GM18951 (cell line): Measurements from ENCODE around the gene TRPM6.

Experiments
- POLR2A ChIP-seq: IDR thresholded peaks from 4 replicates; pipeline ENCODE4 v1.6.1; 2011; ENCODE audit warnings: mild to moderate bottlenecking; ENCODE audit not compliant: insufficient read length, insufficient read depth; ENCODE audit errors: extremely low read depth
- in situ Hi-C: fragments of 300-500 bp; cut with MboI; formaldehyde crosslinking; loops from one replicate; pipeline ENCODE4 v1.12.0; 2022; ENCODE audit warnings: low sequenced_read_pairs, mixed read lengths, inconsistent platforms; ENCODE audit not compliant: unreplicated experiment

TRPM6 gene

GRCh38 chr9:74847478-74848152, 40.1 kb downstream of the TRPM6 start:
- in situ Hi-C loops: no loop called here

GRCh38 chr9:74846766-74847165, 41.0 kb downstream of the TRPM6 start:
- no peak for TF ChIP-seq POLR2A

More at GRCh38 chr9:74847478-74848152, 40.1 kb downstream of the TRPM6 start:
- TF ChIP-seq POLR2A: no peak

DNA sequence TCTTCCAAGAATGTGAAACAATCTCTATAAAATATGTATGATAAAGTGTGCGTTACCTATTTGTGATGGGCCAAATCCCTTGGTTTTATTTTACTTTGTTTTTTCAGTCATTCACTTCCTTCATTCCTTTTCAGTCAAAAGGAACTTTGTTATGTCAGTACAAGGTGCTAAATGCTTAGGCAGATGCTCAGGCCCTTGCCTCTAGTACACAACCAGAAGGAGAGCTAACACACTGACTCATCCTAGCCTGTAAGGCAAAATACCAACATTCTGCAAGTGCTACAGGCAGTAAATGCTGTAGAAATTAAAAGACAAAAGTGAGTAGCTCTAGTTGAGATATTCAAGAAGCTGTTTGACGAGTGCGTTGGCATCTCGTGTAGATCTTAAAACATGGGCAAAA, 49.4 kb downstream of the TRPM6 start:
- in situ Hi-C loops: no loop called here
- no peak for TF ChIP-seq POLR2A

More at GRCh38 chr9:74846766-74847165, 41.0 kb downstream of the TRPM6 start:
- in situ Hi-C loops: no loop called here

DNA sequence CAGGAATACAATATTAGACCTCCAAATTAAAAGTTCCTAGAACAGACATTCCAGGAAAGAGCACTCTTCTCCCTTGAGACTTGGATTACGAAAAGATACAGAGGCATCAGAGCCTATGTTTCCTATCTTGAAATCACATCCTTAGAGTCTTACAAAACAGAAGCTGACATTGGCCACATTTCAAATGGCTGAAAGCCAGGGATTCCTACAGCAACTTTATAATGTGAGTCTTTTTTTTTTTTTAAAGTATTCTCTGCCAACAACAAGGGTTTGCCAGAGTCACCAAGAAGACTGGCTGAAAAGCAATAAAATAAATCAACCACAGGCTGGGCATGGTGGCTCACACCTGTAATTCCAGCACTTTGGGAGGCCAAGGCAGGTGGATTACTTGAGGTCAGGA, 63.1 kb downstream of the TRPM6 start:
- no peak for TF ChIP-seq POLR2A
- in situ Hi-C loops: no loop called here

DNA sequence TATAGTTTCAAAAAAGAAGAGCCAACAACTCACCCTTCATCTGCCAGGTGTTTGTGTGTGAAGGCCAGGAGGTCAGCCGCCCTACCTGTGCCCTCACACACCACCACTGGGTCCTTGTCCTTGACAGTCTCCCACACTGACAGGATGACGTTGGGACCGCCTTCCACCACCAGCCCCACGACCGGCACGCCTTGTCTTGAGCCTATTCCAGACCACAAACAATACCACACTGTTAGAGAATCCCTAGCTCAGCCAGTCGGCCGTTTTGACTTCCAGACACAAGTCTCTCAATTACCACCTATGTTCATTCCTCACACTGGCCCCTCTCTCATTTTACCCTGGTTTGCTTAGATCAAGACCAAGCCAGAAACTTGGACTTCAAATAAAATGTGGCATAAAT, 66.1 kb downstream of the TRPM6 start:
- in situ Hi-C loops: no loop called here
- no peak for TF ChIP-seq POLR2A

DNA sequence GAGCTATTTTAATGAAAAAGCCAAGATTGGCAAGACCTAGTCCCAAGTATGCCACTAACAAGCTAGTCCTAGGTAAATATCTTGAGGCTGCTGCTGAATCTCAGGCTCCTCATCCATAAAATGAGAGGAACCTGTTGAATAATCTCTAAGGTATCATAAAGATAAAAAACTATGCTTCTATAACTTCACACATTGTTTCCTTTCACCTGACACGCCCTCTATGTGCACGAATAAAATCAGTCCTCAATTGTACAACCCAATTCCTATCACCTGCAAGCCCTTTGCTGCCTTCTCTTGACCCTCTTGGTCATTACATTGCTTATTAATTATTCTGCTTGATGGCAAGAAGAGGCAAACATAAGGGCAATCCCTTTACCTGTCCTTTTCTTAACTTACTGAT, 69.9 kb downstream of the TRPM6 start:
- in situ Hi-C loops: no loop called here
- TF ChIP-seq POLR2A: no peak

DNA sequence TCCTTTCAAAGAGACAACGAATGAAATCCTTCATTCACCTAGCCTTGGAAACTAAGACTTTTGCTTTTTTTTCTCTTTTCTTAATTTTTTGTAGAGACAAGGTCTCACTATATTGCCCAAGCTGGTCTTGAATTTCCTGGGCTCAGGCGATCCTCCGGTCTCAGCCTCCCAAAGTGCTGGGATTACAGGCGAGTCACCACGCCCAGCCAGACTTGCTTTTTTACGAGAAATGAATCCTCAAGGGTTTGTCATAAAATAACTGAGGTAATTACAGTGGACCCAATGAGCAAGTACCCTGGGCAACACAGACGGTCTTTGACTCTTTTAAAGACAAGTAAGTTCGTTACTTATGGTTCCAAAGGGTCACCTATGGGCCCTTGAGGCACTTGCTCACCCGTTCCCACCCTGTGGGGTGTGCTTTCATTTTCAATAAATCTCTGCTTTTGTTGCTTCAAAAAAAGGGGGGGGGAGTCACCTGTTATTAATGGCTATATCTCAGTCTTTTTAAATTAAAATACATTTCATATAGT, 70.4 kb downstream of the TRPM6 start:
- in situ Hi-C loops: no loop called here
- no peak for TF ChIP-seq POLR2A

- no peak for TF ChIP-seq POLR2A
- in situ Hi-C loops: no loop called here
These were observed 77.5 kb downstream of the TRPM6 start for GRCh38 chr9:74810200-74810599.

- no peak for TF ChIP-seq POLR2A
- in situ Hi-C loops: no loop called here
These were observed 83.7 kb downstream of the TRPM6 start for GRCh38 chr9:74804018-74804385.

- in situ Hi-C loops: no loop called here
- TF ChIP-seq POLR2A: no peak
These were observed 84.2 kb downstream of the TRPM6 start for GRCh38 chr9:74803376-74804017.

DNA sequence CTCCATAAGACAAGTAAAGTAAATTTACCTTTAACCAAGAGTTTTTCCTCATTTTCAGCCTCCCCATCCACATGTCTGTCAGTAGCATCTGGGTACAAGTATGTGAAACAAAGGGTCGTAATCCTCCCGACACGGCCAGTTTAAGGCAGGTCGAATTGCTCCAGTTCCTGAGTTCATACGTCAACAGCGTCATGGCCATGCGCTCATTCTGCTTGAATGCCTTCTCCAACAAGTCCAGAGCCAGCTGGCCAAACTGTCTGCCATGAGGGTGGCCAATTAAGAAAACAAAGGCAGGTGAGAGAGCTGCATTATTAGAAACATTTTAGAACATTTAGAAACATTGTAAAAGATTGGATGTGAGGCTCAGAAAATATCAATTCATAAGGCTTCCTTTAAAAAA, 87.5 kb downstream of the TRPM6 start:
- in situ Hi-C loops: no loop called here
- no peak for TF ChIP-seq POLR2A

DNA sequence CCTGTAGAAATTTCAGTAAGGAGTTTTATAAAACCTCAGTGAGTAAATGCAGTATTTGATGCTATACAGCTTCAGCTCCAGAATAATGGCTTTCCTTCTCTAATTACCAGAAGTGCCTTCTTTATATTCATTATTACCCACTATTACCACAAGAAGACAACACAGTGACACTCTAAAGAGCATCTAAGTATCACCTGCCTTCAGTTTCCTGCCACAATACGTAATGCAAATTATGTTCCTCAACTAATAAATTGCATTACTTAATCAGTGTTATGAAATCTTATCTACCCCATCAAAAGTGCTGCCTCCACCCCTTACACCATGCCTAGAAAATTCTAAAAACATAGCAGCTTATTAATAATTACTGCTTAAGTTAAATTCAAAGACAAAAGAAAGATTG, 91.9 kb downstream of the TRPM6 start:
- in situ Hi-C loops: no loop called here
- no peak for TF ChIP-seq POLR2A

GRCh38 chr9:74795081-74795480, 92.6 kb downstream of the TRPM6 start:
- in situ Hi-C loops: no loop called here
- TF ChIP-seq POLR2A: no peak

- no peak for TF ChIP-seq POLR2A
- in situ Hi-C loops: no loop called here
These were observed 103.2 kb downstream of the TRPM6 start for GRCh38 chr9:74784506-74784905.
